HCT116 (cell line): ENCODE measurements around the gene AQP1. TPM values are rescaled to one million over a fixed set of nuclear protein-coding genes. Genes with fewer than 3 reads are reported as not detected.

ENCODE experiments used
- ATAC-seq: fragments of 200-7000 bp; cut with Tn5 transposase; 2 replicates; pipeline ENCODE4 v1.9.1; 2020; ENCODE audit warnings: mild to moderate bottlenecking, moderate library complexity
- BruUV-seq: library from RNA; stranded (reverse); fragments of 400-500 nt; replicated peaks from 2 replicates; lab custom pipeline; 2021; lab: Mats Ljungman, UMichigan
- CTCF ChIA-PET: fragments of 300-600 bp; sonication (Branson Sonifier 250); formaldehyde crosslinking; loops from one replicate; lab custom pipeline; 2021; ENCODE audit warnings: antibody characterized with exemption; lab: Charles Lee
- POLR2A ChIA-PET: fragments of 300-600, 350-600 bp; sonication (Branson Sonifier 250); formaldehyde crosslinking; loops from one replicate; lab custom pipeline; 2021; ENCODE audit warnings: antibody characterized with exemption; lab: Charles Lee
- RAD21 ChIA-PET, 2 experiments: fragments of 300-600 bp; sonication (Branson Sonifier 250); formaldehyde crosslinking; loops; one replicate each; lab custom pipeline; 2023; ENCODE audit warnings: low total read pairs in 2 of 2; ENCODE audit not compliant: uncharacterized antibody in 2 of 2, unreplicated experiment in 2 of 2, low non-redundant PET in 1 of 2; lab: Charles Lee
- DNase-seq: peaks from one replicate; pipeline ENCODE4 v3.0.0-alpha.2; 2010; ENCODE audit warnings: low read depth, low spot score
- H2AFZ ChIP-seq: fragments of 200-600 bp; shearing (Covaris generic), sonication (generic); 2 replicates; pipeline ENCODE4 v1.6.1; 2017; ENCODE audit warnings: low read depth, mixed run types, mixed read lengths, antibody characterized with exemption, low read length; ENCODE audit not compliant: poor library complexity, severe bottlenecking
- H3K27ac ChIP-seq: 2 replicates; pipeline ENCODE4 v1.5.1; 2012; ENCODE audit warnings: low read depth, low read length
- H3K27me3 ChIP-seq: fragments of 200-600 bp; sonication (generic); 2 replicates; pipeline ENCODE4 v1.6.1; 2016; ENCODE audit warnings: mixed run types, low read length, mixed read lengths; ENCODE audit not compliant: insufficient read depth
- H3K36me3 ChIP-seq, 2 experiments: fragments of 200-500 bp in 1 of 2; fragments of 200-600 bp in 1 of 2; sonication (Bioruptor generic) in 1 of 2; sonication (generic) in 1 of 2; 2 replicates each; pipeline versions ENCODE4 v1.5.1 to v1.6.1; 2014 to 2016; ENCODE audit warnings: low read length in 2 of 2, inconsistent platforms in 1 of 2, mixed read lengths in 1 of 2, mixed run types in 1 of 2; ENCODE audit not compliant: insufficient read depth in 2 of 2, control insufficient read depth in 1 of 2
- H3K4me1 ChIP-seq, 2 experiments: fragments of 200-600 bp in 1 of 2; sonication (generic) in 1 of 2; 2 replicates each; pipeline versions ENCODE4 v1.5.1 to v1.6.1; 2012 to 2017; ENCODE audit warnings: low read length in 2 of 2, inconsistent platforms in 1 of 2, mild to moderate bottlenecking in 1 of 2, mixed read lengths in 1 of 2, mixed run types in 1 of 2, moderate library complexity in 1 of 2; ENCODE audit not compliant: insufficient read depth in 2 of 2, control insufficient read depth in 1 of 2
- H3K4me2 ChIP-seq: fragments of 200-600 bp; sonication (generic); 2 replicates; pipeline ENCODE4 v1.6.1; 2017; ENCODE audit warnings: mixed run types, low read length, mixed read lengths
- H3K4me3 ChIP-seq, 2 experiments: fragments of 200-600 bp in 1 of 2; sonication (generic) in 1 of 2; replicated peaks in 1 of 2; 2 replicates each; pipeline ENCODE4 v1.5.1; 2011 to 2016; ENCODE audit warnings: low read length in 2 of 2, control low read depth in 1 of 2, low read depth in 1 of 2, mild to moderate bottlenecking in 1 of 2, mixed read lengths in 1 of 2, mixed run types in 1 of 2
- H3K79me2 ChIP-seq: fragments of 200-600 bp; sonication (generic); 2 replicates; pipeline ENCODE4 v1.6.1; 2017; ENCODE audit warnings: mild to moderate bottlenecking, mixed run types, low read length, moderate library complexity, mixed read lengths; ENCODE audit not compliant: insufficient read depth
- H3K9ac ChIP-seq: fragments of 200-600 bp; sonication (generic); 2 replicates; pipeline ENCODE4 v1.6.1; 2016; ENCODE audit warnings: low read length, mixed read lengths
- H3K9me2 ChIP-seq: fragments of 200-600 bp; sonication (generic), shearing (Covaris generic); 2 replicates; pipeline ENCODE4 v1.6.1; 2017; ENCODE audit warnings: mixed run types, mild to moderate bottlenecking, moderate library complexity; ENCODE audit not compliant: insufficient read depth
- H3K9me3 ChIP-seq, 2 experiments: fragments of 200-500 bp in 1 of 2; fragments of 200-600 bp in 1 of 2; sonication (Bioruptor generic) in 1 of 2; sonication (generic) in 1 of 2; 2 replicates each; pipeline ENCODE4 v1.6.1; 2014 to 2017; ENCODE audit warnings: low read length in 2 of 2, mixed read lengths in 2 of 2, inconsistent platforms in 1 of 2, low read depth in 1 of 2, mild to moderate bottlenecking in 1 of 2, mixed run types in 1 of 2, moderate library complexity in 1 of 2; ENCODE audit not compliant: control insufficient read depth in 1 of 2, insufficient read depth in 1 of 2
- H4K20me1 ChIP-seq: fragments of 200-600 bp; sonication (generic), shearing (Covaris generic); 2 replicates; pipeline ENCODE4 v1.6.1; 2017; ENCODE audit warnings: mixed run types, mild to moderate bottlenecking, moderate library complexity; ENCODE audit not compliant: insufficient read depth
- POLR2A ChIP-seq: IDR thresholded peaks from 2 replicates; pipeline ENCODE4 v1.7.0; 2011; ENCODE audit warnings: borderline replicate concordance; ENCODE audit not compliant: insufficient read depth, insufficient read length; ENCODE audit errors: extremely low read depth
- SIN3A ChIP-seq: IDR thresholded peaks from 2 replicates; pipeline ENCODE4 v1.6.1; 2012; ENCODE audit warnings: low read depth
- SP1 ChIP-seq: IDR thresholded peaks from 2 replicates; pipeline ENCODE4 v1.6.1; 2012; ENCODE audit warnings: low read depth
- ZNF274 ChIP-seq: fragments of 200-500 bp; sonication (Bioruptor generic); IDR thresholded peaks from 2 replicates; pipeline ENCODE4 v1.6.1; 2014; ENCODE audit warnings: mild to moderate bottlenecking, low read depth, low read length, inconsistent platforms
- intact Hi-C: fragments of 100-400 bp; cut with micrococcal nuclease; formaldehyde crosslinking; loops from 2 replicates; pipeline ENCODE4 v1.10.0; 2022
- total RNA-seq: library from RNA; stranded (reverse); gene quantifications from one replicate; pipeline ENCODE4 v1.2.1, GENCODE V29; 2021; ENCODE audit not compliant: unreplicated experiment
- TF ChIP-seq, protein P1 (sequence below): IDR thresholded peaks from 2 replicates; pipeline ENCODE4 v1.6.1; 2012
- TF ChIP-seq, protein P2 (sequence below), 3 experiments: fragments of 200-600 bp in 1 of 3; sonication (generic) in 1 of 3; IDR thresholded peaks in 2 of 3; conservative IDR thresholded peaks in 1 of 3; 2 replicates each; pipeline ENCODE4 v1.5.1; 2012 to 2017; ENCODE audit warnings: low read depth in 2 of 3, low read length in 2 of 3, antibody characterized with exemption in 1 of 3, borderline replicate concordance in 1 of 3, control low read depth in 1 of 3, mild to moderate bottlenecking in 1 of 3, mixed read lengths in 1 of 3, mixed run types in 1 of 3, moderate library complexity in 1 of 3; ENCODE audit not compliant: insufficient read depth in 1 of 3

The AQP1 gene
- total RNA-seq, 1 experiment from 2014 or later: 2.0 TPM

DNA sequence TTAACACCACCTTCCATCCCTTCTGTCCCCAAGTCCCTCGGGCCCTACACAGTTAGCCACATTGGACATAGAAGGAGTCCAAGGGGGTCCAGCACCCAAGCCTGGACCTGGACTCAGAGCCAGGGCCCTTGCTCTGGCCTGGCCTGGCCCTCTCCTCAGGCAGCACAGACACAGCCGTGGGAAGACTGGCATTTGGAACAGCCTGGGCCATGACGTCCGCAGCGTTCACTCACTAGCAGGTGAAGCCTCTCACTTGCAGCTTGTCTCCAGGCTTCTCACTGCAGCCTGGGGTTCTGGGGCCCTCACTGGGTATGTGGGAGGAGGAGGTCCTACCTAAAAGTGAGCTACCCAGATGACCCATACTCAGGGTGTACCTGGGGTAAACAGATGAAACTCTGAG is 33.7 kb upstream of the AQP1 start (continued):
- no peak for TF ChIP-seq ZNF274
- no peak for TF ChIP-seq SP1
- TF ChIP-seq, protein P1, sequence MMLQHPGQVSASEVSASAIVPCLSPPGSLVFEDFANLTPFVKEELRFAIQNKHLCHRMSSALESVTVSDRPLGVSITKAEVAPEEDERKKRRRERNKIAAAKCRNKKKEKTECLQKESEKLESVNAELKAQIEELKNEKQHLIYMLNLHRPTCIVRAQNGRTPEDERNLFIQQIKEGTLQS: no peak
- no peak for TF ChIP-seq SIN3A

DNA sequence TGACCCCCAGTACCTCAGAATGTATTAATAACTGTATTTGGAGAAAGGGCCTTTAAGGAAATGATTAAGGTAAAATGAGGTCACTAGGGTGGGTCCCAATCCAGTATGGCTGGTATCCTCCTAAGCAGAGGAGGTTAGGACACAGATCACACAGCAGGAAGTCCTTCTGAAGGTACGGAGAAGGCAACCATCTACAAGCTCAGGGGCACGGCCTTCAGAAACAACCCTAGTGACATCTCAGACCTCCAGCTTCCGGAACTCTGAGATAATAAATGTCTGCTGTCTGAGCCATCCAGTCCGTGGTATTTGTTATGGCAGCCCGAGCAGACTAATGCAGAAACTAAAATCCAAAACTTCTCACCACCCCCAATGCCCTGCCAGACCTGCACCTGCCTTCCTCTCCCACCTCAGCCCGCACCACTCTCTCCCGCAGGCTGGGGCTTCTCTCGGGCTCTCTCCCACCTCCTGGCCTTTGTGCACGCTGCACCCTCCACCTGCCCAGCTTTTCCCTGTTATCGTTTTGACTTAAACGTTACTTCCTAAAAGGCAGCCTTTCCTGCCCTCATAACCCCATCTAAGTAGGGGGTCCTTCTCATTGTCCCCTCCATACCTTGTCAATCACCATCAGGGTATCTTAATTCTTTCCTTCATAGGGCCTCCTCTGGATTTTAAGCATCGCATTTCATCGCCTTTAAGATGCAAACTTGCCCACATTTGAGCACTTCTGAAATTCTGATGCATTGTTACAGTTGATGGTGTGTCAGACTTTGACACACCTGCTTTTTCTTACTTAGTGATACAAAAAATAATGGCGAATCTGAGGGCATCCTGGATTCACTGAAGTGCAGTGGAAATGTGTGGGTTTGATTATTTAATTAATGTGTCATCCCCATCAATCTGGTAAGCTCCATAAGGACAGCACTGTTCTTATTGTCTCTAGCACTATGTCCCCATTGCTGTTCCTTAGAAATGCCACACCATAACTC is 32.2 kb upstream of the AQP1 start:
- Histone ChIP-seq H3K4me1 (no peaks in the 10 kb centered on the region), H4K20me1 (no peaks in the 10 kb centered on the region), H3K79me2 (no peaks in the 10 kb centered on the region), H3K4me2 (no peak overlapping the region), H3K27ac (no peak overlapping the region), H3K36me3 (no peaks in the 10 kb centered on the region), H3K9me3 (no peaks in the 10 kb centered on the region), H2AFZ (no peak overlapping the region), H3K9me2 (no peaks in the 10 kb centered on the region), H3K4me3 (no peak overlapping the region), H3K27me3 (no peaks in the 10 kb centered on the region), H3K9ac (no peak overlapping the region)
- no peak for ATAC-seq
- intact Hi-C loops: no loop called here
- no peak for DNase-seq
- RAD21 ChIA-PET: no interaction called here
- POLR2A ChIA-PET: interaction anchor here (0.8 kb wide), 1 partner anchor 34 kb away, joined by 3 read pairs; no protein-coding TSS in a partner anchor
- TF ChIP-seq, protein P2, sequence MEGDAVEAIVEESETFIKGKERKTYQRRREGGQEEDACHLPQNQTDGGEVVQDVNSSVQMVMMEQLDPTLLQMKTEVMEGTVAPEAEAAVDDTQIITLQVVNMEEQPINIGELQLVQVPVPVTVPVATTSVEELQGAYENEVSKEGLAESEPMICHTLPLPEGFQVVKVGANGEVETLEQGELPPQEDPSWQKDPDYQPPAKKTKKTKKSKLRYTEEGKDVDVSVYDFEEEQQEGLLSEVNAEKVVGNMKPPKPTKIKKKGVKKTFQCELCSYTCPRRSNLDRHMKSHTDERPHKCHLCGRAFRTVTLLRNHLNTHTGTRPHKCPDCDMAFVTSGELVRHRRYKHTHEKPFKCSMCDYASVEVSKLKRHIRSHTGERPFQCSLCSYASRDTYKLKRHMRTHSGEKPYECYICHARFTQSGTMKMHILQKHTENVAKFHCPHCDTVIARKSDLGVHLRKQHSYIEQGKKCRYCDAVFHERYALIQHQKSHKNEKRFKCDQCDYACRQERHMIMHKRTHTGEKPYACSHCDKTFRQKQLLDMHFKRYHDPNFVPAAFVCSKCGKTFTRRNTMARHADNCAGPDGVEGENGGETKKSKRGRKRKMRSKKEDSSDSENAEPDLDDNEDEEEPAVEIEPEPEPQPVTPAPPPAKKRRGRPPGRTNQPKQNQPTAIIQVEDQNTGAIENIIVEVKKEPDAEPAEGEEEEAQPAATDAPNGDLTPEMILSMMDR (IDR thresholded peaks at IDR 0.05 in 2 of 3, conservative IDR thresholded peaks at IDR 0.05 in 1 of 3; ENCODE audit: borderline replicate concordance in 1 of 3, insufficient read depth in 1 of 3, low read depth in 2 of 3, low read length in 2 of 3): no peak
- no peak for TF ChIP-seq POLR2A
- CTCF ChIA-PET: no interaction called here
- no TSS peak for BruUV-seq
